SW480 (cell line): ENCODE measurements around the gene GPR160.
A peak's percentile ranks its signal among the peaks of the same experiment; 100 is the strongest.

Experiments used
- DNase-seq: peaks from one replicate; pipeline ENCODE4 v3.0.0-alpha.2; 2016; ENCODE audit warnings: low spot score

GPR160 gene

DNA sequence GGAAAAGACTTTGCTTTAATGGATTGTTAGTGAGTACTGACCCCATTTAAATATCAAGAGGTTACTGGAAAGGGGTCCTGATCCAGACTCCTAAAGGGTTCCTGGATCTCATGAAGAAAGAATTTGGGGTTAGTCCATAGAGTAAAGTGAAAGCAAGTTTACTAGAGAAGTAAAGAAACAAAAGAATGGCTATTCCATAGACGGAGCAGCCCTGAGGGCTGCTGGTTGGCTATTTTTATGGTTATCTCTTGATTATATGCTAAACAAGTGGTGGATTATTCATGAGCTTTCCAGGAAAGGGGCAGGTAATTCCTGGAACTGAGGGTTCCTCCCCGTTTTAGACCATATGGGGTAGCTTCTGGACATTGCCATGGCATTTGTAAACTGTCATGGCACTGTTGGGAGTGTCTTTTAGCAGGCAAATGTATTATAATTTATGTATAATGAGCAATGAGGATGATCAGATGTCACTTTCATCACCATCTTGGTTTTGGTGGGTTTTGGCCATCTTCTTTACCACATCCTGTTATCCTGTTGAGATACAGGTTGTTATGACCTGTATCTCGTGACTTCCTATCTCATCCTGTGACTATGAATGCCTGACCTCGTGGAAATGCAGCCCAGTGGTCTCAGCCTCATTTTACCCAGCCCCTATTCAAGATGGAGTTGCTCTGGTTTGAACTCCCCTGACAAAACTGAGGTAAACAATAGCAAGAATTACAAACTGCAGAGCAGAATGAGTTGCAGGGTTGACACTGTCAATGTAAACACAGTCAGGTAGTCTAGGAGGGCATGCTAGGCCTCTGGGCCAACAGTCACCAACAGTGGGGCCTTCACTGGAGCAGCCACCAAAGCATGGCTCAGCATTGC, 10.3 kb upstream of the GPR160 start:
- DNase-seq: no peak

- DNase-seq: no peak
These were observed 4.3 kb upstream of the GPR160 start for GRCh38 chr3:170033489-170033888.

GRCh38 chr3:170038434-170039110, 777 bp downstream of the GPR160 start:
- DNase-seq: peak; percentile 34

DNA sequence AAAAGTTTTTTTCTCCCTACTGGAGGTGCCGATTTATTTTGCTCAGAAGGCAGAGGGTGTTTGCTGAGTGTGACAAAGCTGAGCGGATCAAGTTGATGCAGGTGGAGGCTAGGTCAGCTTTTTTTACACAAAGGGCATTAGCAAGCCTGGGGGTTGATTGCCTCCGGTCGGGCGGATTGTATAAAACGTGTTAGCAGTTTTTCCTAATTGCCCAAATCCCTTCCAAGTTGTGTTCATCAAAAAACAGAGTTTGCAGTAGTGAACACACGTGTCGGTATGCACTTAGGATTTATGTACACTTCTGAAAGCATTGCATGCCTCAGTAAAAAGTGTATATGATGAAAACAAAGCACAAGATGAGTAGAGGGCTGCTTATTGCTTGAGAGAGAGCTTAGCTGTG, 2.6 kb downstream of the GPR160 start:
- DNase-seq: no peak

- no peak for DNase-seq
These were observed 5.7 kb downstream of the GPR160 start for GRCh38 chr3:170043506-170043905.

- no peak for DNase-seq
These were observed 6.5 kb downstream of the GPR160 start for GRCh38 chr3:170044271-170044670.

- no peak for DNase-seq
These were observed 7.0 kb downstream of the GPR160 start for GRCh38 chr3:170044795-170045244.

- no peak for DNase-seq
These were observed 8.7 kb downstream of the GPR160 start for GRCh38 chr3:170046269-170047132.

GRCh38 chr3:170047133-170047404, 9.3 kb downstream of the GPR160 start:
- DNase-seq: no peak

GRCh38 chr3:170049146-170050000, 11.6 kb downstream of the GPR160 start:
- no peak for DNase-seq

- no peak for DNase-seq
These were observed 13.0 kb downstream of the GPR160 start for GRCh38 chr3:170050753-170051152.

DNA sequence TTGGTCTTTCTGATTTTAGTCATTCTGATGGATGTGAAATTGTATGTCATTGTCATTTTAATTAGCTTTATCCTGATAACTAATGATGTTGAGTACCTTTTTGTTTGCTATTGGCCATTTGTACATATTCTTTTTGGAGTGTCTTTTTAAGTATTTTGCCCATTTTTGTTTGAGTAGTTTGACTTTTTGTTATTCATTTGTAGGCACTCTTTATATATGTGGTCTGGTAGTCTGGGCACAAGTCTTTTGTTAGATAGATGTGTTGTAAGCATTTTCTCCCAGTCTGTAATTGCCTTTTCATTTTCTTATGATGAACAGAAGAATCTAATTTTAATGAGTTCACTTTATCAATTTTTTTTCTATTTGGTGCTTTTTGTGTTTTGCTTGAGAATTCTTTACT, 14.6 kb downstream of the GPR160 start:
- no peak for DNase-seq

- DNase-seq: peak; percentile 19
These were observed 16.4 kb downstream of the GPR160 start for GRCh38 chr3:170054204-170054603.

GRCh38 chr3:170055209-170055608, 17.4 kb downstream of the GPR160 start:
- DNase-seq: peak; percentile 21

DNA sequence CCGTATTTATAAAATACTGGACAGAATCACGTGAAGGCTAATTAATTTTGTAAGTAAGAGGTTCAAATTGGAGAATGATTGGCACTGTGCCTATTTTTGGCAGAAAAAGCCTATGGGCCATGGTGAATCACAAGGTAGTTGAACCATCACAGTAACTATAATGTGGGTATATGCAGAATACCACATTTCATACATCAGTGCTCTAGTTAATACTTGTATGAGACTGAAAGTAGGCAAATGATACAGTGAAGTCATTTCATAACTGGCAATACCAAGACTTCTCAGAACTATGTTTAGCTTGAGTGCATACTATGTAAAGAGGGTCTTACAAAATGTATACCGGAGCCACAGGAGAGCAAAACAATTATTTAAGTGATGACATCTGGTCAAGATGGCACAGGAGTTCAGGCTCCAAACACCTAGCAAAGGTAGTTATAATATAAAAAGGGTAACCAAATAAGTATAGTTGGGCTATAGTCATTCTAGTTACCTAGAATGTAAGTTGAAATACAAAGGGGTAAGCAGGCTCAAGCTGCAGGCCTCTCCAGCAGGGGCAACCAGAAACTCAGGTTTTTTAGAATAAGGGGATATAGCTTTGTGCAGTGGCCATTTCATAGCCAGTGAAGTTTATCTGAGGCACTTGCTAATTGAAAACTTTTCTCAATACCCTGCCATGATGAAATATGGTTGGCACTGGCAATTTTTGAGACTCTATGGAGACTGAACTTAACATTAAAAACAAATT, 19.1 kb downstream of the GPR160 start:
- no peak for DNase-seq

GRCh38 chr3:170057550-170057949, 19.8 kb downstream of the GPR160 start:
- DNase-seq: no peak

DNA sequence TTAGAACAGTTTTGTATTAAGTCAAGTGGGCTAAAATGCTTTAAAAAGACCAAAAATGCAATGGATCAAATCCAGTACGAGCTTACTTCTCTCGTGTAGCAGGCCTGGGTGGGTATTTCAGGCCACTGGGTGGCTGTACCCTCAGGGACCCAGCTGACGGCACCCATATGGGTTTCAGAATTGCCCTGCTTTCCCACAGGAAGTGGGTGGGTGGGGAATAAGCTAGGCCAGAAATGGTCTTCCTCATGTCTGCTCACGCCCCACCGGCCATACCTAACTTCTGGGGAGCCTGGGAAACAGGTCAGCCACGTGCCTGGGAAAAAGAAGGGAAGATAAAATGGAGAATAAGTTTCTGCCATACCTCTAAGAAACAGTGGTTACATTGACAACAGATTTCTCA, 20.3 kb downstream of the GPR160 start:
- no peak for DNase-seq

- no peak for DNase-seq
These were observed 21.7 kb downstream of the GPR160 start for GRCh38 chr3:170059447-170059846.

- no peak for DNase-seq
These were observed 24.3 kb downstream of the GPR160 start for GRCh38 chr3:170062068-170062467.

- no peak for DNase-seq
These were observed 25.0 kb downstream of the GPR160 start for GRCh38 chr3:170062769-170063168.

- DNase-seq: no peak
These were observed 25.9 kb downstream of the GPR160 start for GRCh38 chr3:170063691-170064090.
